ENCODE measurements around the gene DIO3.

The DIO3 gene

DNA sequence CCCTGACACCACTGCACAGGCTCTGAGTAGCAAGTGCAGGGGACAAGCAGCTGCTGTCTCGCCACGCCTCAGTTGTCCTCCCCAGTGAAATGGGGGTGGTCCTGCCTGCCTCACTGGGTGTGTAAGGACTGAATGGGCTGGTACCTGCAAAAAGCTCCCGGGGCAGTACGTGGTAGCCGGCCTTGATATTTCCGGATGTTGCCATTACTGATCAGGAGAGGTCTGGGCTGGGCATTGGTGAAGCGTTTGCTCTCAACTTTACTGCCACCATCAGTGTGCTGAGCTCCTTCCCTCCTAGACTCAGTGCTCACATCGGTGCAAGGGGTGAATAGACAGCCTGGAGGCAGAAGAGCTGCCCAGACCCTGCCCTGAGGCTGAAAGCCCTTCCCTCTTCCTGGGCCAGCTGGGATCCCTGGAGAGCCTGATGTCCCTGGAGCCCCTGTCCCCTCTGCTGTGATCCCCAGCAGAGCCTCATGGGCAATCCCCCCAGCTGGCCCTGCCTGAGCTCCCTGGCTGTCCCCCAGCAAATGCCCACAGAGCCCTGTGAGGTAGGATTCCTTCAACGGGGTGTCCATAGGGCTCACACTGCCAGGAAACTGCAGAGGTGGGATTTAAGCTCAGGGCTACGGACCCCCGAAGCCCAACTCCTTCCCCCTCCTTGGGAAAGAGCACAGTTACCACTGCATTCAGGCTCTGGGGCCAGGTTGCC lies 18.2 kb downstream of the DIO3 start:
- no peak overlapping the region for H3K4me3 ChIP-seq (replicated peaks; ENCODE audit: insufficient read depth, low read length)
- TF ChIP-seq POLR2AphosphoS5 (IDR thresholded peaks at IDR 0.05; ENCODE audit: low read depth) = no peak
- TF ChIP-seq GABPA (IDR thresholded peaks at IDR 0.05; ENCODE audit: low read depth) = no peak
- TF ChIP-seq, protein P1, sequence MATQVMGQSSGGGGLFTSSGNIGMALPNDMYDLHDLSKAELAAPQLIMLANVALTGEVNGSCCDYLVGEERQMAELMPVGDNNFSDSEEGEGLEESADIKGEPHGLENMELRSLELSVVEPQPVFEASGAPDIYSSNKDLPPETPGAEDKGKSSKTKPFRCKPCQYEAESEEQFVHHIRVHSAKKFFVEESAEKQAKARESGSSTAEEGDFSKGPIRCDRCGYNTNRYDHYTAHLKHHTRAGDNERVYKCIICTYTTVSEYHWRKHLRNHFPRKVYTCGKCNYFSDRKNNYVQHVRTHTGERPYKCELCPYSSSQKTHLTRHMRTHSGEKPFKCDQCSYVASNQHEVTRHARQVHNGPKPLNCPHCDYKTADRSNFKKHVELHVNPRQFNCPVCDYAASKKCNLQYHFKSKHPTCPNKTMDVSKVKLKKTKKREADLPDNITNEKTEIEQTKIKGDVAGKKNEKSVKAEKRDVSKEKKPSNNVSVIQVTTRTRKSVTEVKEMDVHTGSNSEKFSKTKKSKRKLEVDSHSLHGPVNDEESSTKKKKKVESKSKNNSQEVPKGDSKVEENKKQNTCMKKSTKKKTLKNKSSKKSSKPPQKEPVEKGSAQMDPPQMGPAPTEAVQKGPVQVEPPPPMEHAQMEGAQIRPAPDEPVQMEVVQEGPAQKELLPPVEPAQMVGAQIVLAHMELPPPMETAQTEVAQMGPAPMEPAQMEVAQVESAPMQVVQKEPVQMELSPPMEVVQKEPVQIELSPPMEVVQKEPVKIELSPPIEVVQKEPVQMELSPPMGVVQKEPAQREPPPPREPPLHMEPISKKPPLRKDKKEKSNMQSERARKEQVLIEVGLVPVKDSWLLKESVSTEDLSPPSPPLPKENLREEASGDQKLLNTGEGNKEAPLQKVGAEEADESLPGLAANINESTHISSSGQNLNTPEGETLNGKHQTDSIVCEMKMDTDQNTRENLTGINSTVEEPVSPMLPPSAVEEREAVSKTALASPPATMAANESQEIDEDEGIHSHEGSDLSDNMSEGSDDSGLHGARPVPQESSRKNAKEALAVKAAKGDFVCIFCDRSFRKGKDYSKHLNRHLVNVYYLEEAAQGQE (IDR thresholded peaks at IDR 0.05; ENCODE audit: insufficient replicate concordance, low read depth) = no peak
- TF ChIP-seq CTCF (IDR thresholded peaks at IDR 0.05; ENCODE audit: insufficient read depth, low read length) = no peak
- no peak for TF ChIP-seq SPI1 (IDR thresholded peaks at IDR 0.05; ENCODE audit: borderline replicate concordance, low read depth)
- H3K27me3 ChIP-seq (ENCODE audit: insufficient read depth, poor library complexity, severe bottlenecking) = no peaks in the 10 kb centered on the region
- no peak overlapping the region for H3K27ac ChIP-seq (replicated peaks)
- DNase-seq (ENCODE audit: low read depth in 1 of 2, low spot score in 1 of 2) = no peak

DNA sequence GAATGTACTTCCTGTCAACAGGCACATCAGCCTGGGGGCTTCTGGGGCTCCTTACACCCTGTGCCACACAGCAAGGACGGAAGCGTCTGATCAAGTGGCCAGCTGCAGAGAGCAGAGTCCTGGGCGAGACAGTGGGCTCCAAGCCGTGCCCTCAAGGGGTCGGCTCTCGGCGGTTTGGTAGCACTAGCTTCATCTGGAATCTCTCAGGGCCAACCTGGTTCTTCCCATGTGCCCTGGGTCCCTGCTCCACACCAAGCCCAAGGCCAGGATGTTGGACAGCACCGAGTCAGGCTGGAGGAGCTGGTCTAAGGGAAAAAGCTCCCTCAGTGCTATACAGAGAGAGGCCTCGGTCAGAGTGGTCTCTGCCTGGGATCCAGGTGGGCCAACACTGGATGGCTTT lies 20.5 kb downstream of the DIO3 start:
- Histone ChIP-seq H3K27ac (replicated peaks) (no peak overlapping the region), H3K27me3 (ENCODE audit: insufficient read depth, poor library complexity, severe bottlenecking) (no peaks in the 10 kb centered on the region), H3K4me3 (replicated peaks; ENCODE audit: insufficient read depth, low read length) (no peak overlapping the region)
- no peak for TF ChIP-seq GABPA (IDR thresholded peaks at IDR 0.05; ENCODE audit: low read depth)
- TF ChIP-seq SPI1 (IDR thresholded peaks at IDR 0.05; ENCODE audit: borderline replicate concordance, low read depth) = no peak
- DNase-seq (ENCODE audit: low read depth in 1 of 2, low spot score in 1 of 2) = no peak

DNA sequence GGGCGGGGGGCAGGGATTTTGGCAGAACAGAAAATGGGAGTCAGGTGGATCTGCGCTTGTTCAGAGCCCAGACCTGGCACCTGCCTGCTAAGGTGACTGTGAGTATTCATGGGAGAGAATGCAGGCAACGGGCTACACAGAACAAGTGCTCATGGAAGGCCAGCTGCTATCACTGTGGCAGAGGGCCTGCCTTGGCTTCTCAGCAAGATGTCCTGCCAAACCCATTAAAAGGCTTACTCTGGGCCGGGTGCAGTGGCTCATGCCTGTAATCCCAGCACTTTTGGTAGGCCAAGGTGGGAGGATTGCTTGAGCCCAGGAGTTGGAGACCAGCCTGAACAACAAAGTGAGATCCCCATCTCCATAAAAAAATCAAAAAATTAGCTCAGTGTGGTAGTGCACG lies 21.0 kb downstream of the DIO3 start:
- no peak for DNase-seq (ENCODE audit: low read depth in 1 of 2, low spot score in 1 of 2)

More for the DNA sequence above, 21.0 kb downstream of the DIO3 start:
- Histone ChIP-seq H3K27ac (replicated peaks) (no peak overlapping the region), H3K27me3 (ENCODE audit: insufficient read depth, poor library complexity, severe bottlenecking) (no peaks in the 10 kb centered on the region), H3K4me3 (replicated peaks; ENCODE audit: insufficient read depth, low read length) (no peak overlapping the region)
- TF ChIP-seq SPI1 (IDR thresholded peaks at IDR 0.05; ENCODE audit: borderline replicate concordance, low read depth) = no peak
- TF ChIP-seq POLR2AphosphoS5 (IDR thresholded peaks at IDR 0.05; ENCODE audit: low read depth) = no peak
- no peak for TF ChIP-seq GABPA (IDR thresholded peaks at IDR 0.05; ENCODE audit: low read depth)
- no peak for TF ChIP-seq CTCF (IDR thresholded peaks at IDR 0.05; ENCODE audit: insufficient read depth, low read length)
- TF ChIP-seq, protein P1 (IDR thresholded peaks at IDR 0.05; ENCODE audit: insufficient replicate concordance, low read depth) = no peak
